Smooth muscle cell (in vitro differentiated cells): ENCODE measurements around the gene FAM180B. TPM values are rescaled to one million over a fixed set of nuclear protein-coding genes. Genes with fewer than 3 reads are reported as not detected.

ENCODE experiments used
- polyA plus RNA-seq: library from polyadenylated mRNA; unstranded; fragments of >200 nt; fragmentation: Nextera tagmentation; extraction: Ambion mirVana; gene quantifications from 2 replicates; pipeline ENCODE4 v1.2.1, GENCODE V29; 2016
- small RNA-seq: library from RNA; depleted of rRNA; stranded (forward); fragments of <200 nt; gene quantifications from one replicate; pipeline ENCODE3, GENCODE V24; 2014
- total RNA-seq: library from RNA; depleted of rRNA; stranded (reverse); fragments of >200 nt; gene quantifications from 2 replicates; pipeline ENCODE4 v1.2.3, GENCODE V29; 2014

Gene FAM180B
- total and polyA plus RNA-seq, 2 experiments from 2014 or later: not detected

Small RNAs within 50 kb of the gene (small RNA-seq; reads per million reads assigned to genes)
- gene RN7SL652P (not detected), gene RNU5E-10P (not detected)

Other genes with a start within 250 kb of the FAM180B start
- not detected in 2 replicates for gene MYBPC3, start 234.0 kb upstream of the FAM180B start, total RNA-seq
- 0.03 and 0.25 TPM in 2 replicates for gene MYBPC3, start 234.0 kb upstream of the FAM180B start, polyA plus RNA-seq
- gene SPI1, start 208.1 kb upstream of the FAM180B start, total RNA-seq: not detected in 2 replicates
- gene SPI1, start 208.1 kb upstream of the FAM180B start, polyA plus RNA-seq: not detected in 2 replicates
- gene SLC39A13, start 178.1 kb upstream of the FAM180B start, total RNA-seq: 51.7 and 56.9 TPM in 2 replicates
- 138 and 143 TPM in 2 replicates for gene SLC39A13, start 178.1 kb upstream of the FAM180B start, polyA plus RNA-seq
- gene PSMC3, start 160.2 kb upstream of the FAM180B start, total RNA-seq: 71.2 and 99.8 TPM in 2 replicates
- 200 and 211 TPM in 2 replicates for gene PSMC3, start 160.2 kb upstream of the FAM180B start, polyA plus RNA-seq
- not detected in 2 replicates for gene RAPSN, start 137.5 kb upstream of the FAM180B start, total RNA-seq
- 0.41 and 0.96 TPM in 2 replicates for gene RAPSN, start 137.5 kb upstream of the FAM180B start, polyA plus RNA-seq
- 64.8 and 78.2 TPM in 2 replicates for gene CELF1, start 33.5 kb upstream of the FAM180B start, total RNA-seq
- gene CELF1, start 33.5 kb upstream of the FAM180B start, polyA plus RNA-seq: 42.5 and 49.4 TPM in 2 replicates
- gene PTPMT1, start 21.1 kb upstream of the FAM180B start, total RNA-seq: 136 and 152 TPM in 2 replicates
- gene PTPMT1, start 21.1 kb upstream of the FAM180B start, polyA plus RNA-seq: 75.5 and 103 TPM in 2 replicates
- gene KBTBD4, start 7.7 kb upstream of the FAM180B start, total RNA-seq: 9.4 and 17.5 TPM in 2 replicates
- gene KBTBD4, start 7.7 kb upstream of the FAM180B start, polyA plus RNA-seq: 13.7 and 14.2 TPM in 2 replicates
- gene NDUFS3, start 7.6 kb upstream of the FAM180B start, total RNA-seq: 53.8 and 60.8 TPM in 2 replicates
- gene NDUFS3, start 7.6 kb upstream of the FAM180B start, polyA plus RNA-seq: 106 and 110 TPM in 2 replicates
- gene C1QTNF4, start 7.7 kb downstream of the FAM180B start, total RNA-seq: 0.09 and 1.3 TPM in 2 replicates
- gene C1QTNF4, start 7.7 kb downstream of the FAM180B start, polyA plus RNA-seq: 0.48 and 1.0 TPM in 2 replicates
- 74.0 and 97.0 TPM in 2 replicates for gene MTCH2, start 55.9 kb downstream of the FAM180B start, total RNA-seq
- gene MTCH2, start 55.9 kb downstream of the FAM180B start, polyA plus RNA-seq: 152 and 177 TPM in 2 replicates
- 0.94 and 1.1 TPM in 2 replicates for gene AGBL2, start 128.7 kb downstream of the FAM180B start, total RNA-seq
- 1.6 TPM in 1 of 2 replicates, not detected in the other for gene AGBL2, start 128.7 kb downstream of the FAM180B start, polyA plus RNA-seq
- gene FNBP4, start 180.7 kb downstream of the FAM180B start, total RNA-seq: 62.4 and 64.1 TPM in 2 replicates
- 31.6 and 38.5 TPM in 2 replicates for gene FNBP4, start 180.7 kb downstream of the FAM180B start, polyA plus RNA-seq